ENCODE data around the gene SPANXB1.
"Not testable (repeated sequence)": the region's sequence is repeated elsewhere in the genome, so short reads cannot be mapped to it uniquely, and the experiment has no call there.

The SPANXB1 gene, protein sequence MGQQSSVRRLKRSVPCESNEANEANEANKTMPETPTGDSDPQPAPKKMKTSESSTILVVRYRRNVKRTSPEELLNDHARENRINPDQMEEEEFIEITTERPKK

DNA sequence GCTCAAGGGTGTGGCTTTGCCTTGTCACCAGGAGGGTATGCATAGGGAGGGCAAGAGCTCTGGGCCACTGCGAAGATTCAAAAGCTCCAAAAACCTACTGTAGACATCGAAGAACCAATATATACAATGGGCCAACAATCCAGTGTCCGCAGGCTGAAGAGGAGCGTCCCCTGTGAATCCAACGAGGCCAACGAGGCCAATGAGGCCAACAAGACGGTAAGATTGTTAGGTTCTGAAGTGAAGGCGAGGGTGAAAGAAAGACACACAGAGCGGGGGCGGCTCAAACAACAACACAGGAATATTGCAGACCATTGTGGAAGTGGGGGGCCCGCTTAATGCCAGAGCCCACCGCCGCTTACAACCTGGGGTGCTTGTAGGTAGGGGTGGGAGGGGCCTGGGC lies at the start of gene SPANXB1:
SPANXB1 (plus strand) TSS at position 27 of the 400 bp plus-strand sequence; CDS start at position 127, 100 bp downstream.
- DNase-seq (ENCODE audit: low read depth in 2 of 2) = not testable (repeated sequence)

DNA sequence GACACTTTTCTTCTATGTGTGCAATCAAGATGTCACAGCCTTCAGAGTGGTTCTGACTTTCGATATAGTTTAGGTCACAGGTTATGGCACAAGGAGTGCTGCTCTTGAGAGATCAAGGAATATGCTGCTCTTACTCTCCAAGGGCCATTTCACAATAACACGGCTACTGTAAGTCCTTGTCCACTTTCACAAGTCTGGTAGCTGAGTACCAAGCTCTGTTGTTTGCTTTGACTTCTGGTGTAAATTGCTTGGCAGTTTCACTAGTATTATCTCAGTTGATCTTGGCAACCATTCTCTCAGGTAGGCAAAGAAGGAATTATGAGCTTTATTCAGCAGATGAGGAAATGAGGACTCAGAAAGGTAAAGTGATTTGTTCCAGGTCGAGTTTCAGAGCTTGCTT lies 35.4 kb upstream of the SPANXB1 start:
- no peak for DNase-seq (ENCODE audit: low read depth in 2 of 2)

DNA sequence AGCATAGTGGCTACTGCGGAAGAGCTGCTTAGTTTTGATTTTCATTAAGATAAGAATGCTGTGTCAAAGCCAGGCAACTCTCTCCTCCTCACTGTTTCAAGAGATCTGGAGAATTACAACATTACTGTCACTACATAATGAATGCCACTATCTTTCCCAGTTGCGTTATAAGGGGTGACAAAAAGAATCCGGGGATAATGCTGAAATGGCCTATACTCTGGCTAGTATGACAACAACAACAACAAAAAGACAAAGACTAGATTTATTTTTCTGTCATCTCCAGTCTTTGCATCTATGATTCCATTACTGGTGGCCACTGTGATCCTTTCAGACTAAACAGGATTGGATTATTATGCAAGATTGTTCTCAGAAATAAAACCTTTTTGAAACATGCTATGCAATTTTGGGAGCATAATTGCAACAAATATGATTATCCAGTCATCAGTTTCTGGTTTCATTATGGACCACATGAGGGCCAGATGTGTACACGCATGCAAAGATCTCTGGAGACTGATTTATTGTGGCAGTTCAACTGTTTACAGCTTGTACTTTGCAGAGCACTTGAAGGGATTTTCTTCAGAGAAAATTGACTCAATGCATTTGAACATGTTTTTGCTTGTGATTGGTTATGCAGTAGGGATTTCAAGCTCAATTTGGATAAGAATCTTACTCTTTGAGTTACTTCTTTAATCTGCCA lies 31.1 kb upstream of the SPANXB1 start:
- no peak for DNase-seq (ENCODE audit: low read depth in 2 of 2)

DNA sequence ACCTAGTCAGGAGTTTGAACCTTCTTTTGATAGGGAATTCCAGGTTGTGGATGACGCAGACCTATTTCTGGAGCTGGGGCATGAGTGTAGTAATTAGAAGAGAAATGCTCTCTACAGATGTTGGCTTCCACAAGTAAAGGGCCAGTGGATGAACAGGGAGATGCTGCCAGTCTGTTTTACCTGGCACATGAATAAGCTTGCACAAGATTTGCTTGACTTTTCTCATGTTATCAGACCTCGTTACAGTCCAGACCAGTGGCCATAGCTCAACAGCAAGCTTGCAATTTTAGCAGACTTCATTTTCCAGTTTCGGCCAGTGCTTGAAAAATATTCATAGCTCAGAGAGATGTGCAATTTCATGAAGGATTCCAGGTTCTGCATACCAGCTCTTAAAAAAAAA lies 26.9 kb upstream of the SPANXB1 start:
- DNase-seq (ENCODE audit: low read depth in 2 of 2) = no peak

DNA sequence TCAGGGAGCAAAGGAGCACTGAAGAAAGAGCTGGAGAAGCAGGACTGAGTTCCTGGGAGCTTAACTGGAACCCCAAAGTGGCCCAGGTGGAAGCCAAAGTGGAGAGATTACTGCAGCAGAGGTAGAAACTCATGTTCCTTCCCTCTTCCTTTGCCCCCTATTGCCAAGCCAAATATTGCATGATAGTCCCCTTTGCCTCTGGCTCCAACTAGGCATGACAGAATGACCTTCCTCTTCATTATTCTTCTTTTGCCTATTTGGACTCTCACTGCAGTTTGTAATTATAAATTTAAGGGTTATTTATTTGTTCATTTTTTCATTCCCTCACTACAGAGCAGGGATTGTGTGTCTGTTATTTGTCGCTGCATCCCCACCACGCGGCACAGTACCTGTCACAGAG lies 22.1 kb upstream of the SPANXB1 start:
- DNase-seq (ENCODE audit: low read depth in 2 of 2) = no peak

DNA sequence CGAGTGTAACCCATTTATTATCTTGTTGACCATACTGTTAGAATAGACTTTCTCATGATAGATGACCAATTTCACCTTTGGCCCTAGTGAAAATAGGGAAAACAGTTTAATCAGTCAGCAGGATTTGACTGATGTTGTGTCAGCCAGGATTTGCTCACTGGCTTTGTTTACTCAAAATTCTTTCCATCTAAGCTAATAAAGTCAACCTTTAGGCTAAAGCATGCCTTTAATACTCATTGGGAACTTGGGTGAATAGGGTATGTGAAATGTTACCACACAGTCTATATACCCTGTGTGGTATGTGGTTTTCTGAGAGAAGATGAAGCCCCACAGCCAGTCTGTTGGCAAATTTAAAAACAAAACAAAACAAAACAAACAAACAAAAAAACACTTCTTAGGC lies 18.7 kb upstream of the SPANXB1 start:
- DNase-seq (ENCODE audit: low read depth in 2 of 2) = no peak

DNA sequence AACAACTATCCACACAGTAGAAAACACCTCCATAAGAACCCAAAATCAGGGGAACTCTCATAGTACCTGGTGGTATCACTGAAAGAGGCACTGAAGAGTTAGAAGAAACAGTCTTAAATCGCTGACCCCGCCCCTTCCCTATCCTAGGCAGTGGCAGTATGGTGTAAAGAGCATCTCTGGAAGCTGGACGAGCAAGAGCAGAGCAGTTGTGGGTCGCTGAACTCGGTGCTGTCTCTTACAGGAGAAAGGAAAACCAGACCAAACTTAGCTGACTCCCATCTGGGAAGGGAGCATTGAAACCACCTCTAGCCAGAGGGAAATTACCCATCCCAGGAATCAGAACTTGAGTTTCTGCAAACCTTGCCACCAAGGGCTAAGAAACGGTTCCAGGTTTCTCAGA lies 2.8 kb downstream of the SPANXB1 start:
- not testable (repeated sequence) for DNase-seq (ENCODE audit: low read depth in 2 of 2)

DNA sequence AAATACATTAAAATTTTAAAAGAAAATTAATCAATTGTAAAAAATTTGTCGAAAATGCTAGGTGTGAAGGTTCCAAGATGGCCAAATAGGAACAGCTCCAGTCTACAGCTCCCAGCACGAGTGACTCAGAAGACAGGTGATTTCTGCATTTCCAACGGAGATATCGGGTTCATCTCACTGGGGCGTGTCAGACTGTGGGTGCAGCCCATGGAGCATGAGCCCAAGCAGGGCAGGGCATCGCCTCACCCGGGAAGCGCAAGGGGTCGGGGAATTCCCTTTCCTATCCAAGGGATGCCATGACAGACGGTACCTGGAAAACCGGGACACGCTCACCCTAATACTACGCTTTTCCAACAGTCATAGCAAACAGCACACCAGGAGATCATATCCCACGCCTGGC lies 41.9 kb downstream of the SPANXB1 start:
- DNase-seq (ENCODE audit: low read depth in 2 of 2) = not testable (repeated sequence)

DNA sequence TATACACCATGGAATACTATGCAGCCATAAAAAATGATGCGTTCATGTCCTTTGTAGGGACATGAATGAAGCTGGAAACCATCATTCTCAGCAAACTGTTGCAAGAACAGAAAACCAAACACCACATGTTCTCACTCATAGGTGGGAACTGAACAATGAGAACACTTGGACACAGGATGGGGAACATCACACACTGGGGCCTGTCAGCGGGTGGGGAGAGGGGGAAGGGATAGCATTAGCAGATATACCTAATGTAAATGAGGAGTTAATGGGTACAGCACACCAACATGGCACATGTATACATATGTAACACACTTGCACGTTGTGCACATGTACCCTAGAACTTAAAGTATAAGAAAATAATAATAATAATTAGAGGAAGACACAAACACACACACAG lies 47.5 kb downstream of the SPANXB1 start:
- DNase-seq (ENCODE audit: low read depth in 2 of 2) = not testable (repeated sequence)

DNA sequence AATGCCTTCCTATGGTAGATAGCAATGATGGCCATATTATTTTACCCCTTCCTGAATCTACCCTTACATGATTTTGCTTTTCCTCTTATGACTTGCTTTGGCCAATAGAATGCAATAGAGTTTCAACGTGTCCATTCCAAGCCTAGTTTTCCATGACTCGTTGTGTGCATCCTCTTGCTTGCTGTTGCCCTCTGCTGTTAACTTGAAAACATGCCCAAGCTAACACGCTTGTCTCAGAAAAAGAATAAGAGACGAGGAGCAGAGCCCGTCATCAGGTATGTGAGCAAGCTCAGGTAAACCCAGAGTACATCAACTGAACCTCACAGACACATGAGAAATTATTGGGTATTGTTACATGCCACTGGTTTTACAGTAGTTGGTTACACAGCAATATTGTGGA lies 49.7 kb downstream of the SPANXB1 start:
- DNase-seq (ENCODE audit: low read depth in 2 of 2) = not testable (repeated sequence)

Measured in stimulated activated CD8-positive, alpha-beta memory T cell treated with anti-CD3 and anti-CD28 coated beads, Interleukin-2, amount 100 ng/mL, for 1 hour (primary cell).